Breast epithelium (tissue), 4 donors: ENCODE measurements around the gene TMEM260. TPM values are rescaled to one million over a fixed set of nuclear protein-coding genes. Genes with fewer than 3 reads are reported as not detected.
A peak's percentile ranks its signal among the peaks of the same experiment; 100 is the strongest.

ENCODE experiments used
- DNase-seq, 2 donors: peaks; one replicate each; pipeline ENCODE4 v3.0.0-alpha.2; 2019; ENCODE audit warnings: low spot score in 2 of 2
- H3K27ac ChIP-seq, 2 donors: fragments of 200-600 bp; sonication (generic) in 1 of 2; one replicate each; pipeline ENCODE4 v1.5.1; 2016 to 2019; ENCODE audit warnings: mild to moderate bottlenecking in 1 of 2
- H3K27me3 ChIP-seq, 2 donors: fragments of 200-600 bp; sonication (generic) in 1 of 2; one replicate each; pipeline versions ENCODE4 v1.5.1 to v1.6.0; 2017 to 2019; ENCODE audit warnings: control low read depth in 1 of 2, mild to moderate bottlenecking in 1 of 2
- H3K36me3 ChIP-seq: fragments of 200-600 bp; one replicate; pipeline ENCODE4 v1.5.1; 2019
- H3K4me1 ChIP-seq, 2 donors: fragments of 200-600 bp; sonication (generic); one replicate each; pipeline ENCODE4 v1.5.1; 2016 to 2019; ENCODE audit warnings: control low read depth in 1 of 2
- H3K4me3 ChIP-seq, 3 donors: fragments of 200-600 bp; sonication (generic); 1 replicate in 2 of 3; 2 replicates in 1 of 3; pipeline ENCODE4 v1.5.1; 2016 to 2019; ENCODE audit warnings: mild to moderate bottlenecking in 3 of 3, moderate library complexity in 2 of 3
- H3K9me3 ChIP-seq, 2 donors: fragments of 200-600 bp; sonication (generic) in 1 of 2; one replicate each; pipeline ENCODE4 v1.5.1; 2016 to 2019; ENCODE audit warnings: control low read depth in 1 of 2
- CTCF ChIP-seq, 3 donors: fragments of 450-650 bp; IDR thresholded peaks; one replicate each; pipeline ENCODE4 v1.5.1; 2016 to 2017; ENCODE audit warnings: antibody characterized with exemption in 3 of 3, mild to moderate bottlenecking in 3 of 3, moderate library complexity in 3 of 3
- POLR2A ChIP-seq: fragments of 450-650 bp; IDR thresholded peaks from one replicate; pipeline ENCODE4 v1.6.1; 2016; ENCODE audit warnings: antibody characterized with exemption, mild to moderate bottlenecking, moderate library complexity
- POLR2AphosphoS5 ChIP-seq, 3 donors: sonication (generic); formaldehyde crosslinking; IDR thresholded peaks; one replicate each; pipeline ENCODE4 v1.6.1; 2017; ENCODE audit warnings: antibody characterized with exemption in 3 of 3
- intact Hi-C: fragments of 100-400 bp; cut with DNase I; formaldehyde crosslinking; loops from one replicate; pipeline ENCODE4 v1.15.1; 2023; ENCODE audit warnings: low total_unique reads
- total RNA-seq, 3 donors: library from RNA; depleted of rRNA; stranded (reverse); fragments of >200 nt; gene quantifications; one replicate each; pipeline ENCODE4 v1.1.0, GENCODE V29; 2016

Gene TMEM260
- total RNA-seq, result 10 to 100 TPM; 21.3 to 41.9 (median 26.9) TPM

DNA sequence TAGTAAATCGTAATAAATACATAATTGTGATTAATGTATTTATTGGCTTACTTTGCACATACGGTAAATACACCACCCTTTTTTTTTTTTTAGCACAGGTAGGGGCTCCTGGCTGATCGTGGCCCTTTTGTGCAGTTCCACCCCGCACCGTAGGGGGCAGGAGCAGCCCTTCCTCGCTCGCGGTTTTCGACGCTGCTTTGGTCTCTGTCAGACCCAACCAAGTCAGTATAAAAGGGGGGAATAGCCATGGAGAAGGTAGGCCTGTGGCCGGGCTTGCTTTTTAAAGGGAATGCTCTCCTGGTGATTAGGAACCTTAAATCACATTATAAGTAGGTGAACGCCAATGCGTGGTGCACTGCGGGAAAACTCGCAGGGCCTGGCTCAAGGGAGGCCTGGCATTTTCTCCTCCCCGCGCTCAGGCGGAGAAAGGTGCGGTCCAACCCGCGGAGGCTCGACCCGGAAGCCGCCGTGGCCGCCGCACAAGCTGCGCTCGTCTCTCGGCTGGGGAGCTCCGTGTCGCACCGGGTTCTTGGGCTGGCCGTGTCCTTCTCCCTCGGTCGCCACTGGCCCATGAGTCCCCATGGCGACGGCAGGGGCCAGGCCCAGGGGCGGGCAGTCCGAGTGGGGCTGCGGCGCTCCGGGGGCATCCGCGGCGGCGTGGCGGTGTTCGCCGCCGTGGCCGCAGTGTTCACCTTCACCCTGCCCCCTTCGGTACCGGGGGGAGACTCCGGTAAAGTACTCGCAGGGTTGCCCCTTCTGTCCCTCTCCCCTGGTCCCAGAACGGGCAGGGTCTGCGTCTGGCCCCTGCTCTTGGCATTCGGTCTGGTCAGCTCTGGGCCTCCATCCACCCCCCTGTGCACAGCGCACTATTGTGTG, at the start of gene TMEM260:
Gene TMEM260, plus strand, starts transcription at position 454 of the 876 bp plus-strand sequence. Its CDS starts 117 bp downstream, at position 571.
- Histone ChIP-seq H3K36me3 (no peaks in the 10 kb centered on the region), H3K4me1 (no peaks in the 10 kb centered on the region), H3K27me3 (no peaks in the 10 kb centered on the region), H3K4me3 (peak within 1 kb of the TSS; percentile 90 to 99 (median 95)), H3K27ac (peak within 1 kb of the TSS; percentile 84 to 91), H3K9me3 (no peaks in the 10 kb centered on the region)
- intact Hi-C loops, result no loop called here
- DNase-seq, result peak; percentile 72 to 85
- peak; percentile 73 for TF ChIP-seq POLR2A
- peak; percentile 64 to 88 (median 80) for TF ChIP-seq CTCF (IDR thresholded peaks at IDR 0.05)
- peak; percentile 84 to 92 (median 91) for TF ChIP-seq POLR2AphosphoS5 (IDR thresholded peaks at IDR 0.05)

DNA sequence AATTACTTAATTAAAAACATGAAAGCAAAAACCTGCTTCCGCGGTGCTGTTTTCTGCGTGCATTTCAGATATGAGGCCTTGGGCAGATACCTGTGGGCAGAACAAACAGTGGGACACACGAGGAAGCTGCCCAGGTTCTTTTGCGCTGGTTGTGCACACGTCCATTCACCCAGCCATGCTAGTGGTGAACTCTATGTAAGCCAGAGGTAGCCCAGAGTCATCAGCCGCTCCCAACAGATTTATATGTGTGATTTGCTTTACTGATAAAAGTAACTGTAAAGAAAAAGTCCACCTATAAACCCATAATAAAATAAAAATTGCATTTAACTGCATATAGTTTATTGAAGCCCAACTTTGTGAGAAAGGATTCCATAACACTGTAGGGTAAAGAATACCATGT, 47.1 kb upstream of the TMEM260 start:
- DNase-seq, result no peak
- TF ChIP-seq CTCF (IDR thresholded peaks at IDR 0.05) (no peak), POLR2AphosphoS5 (IDR thresholded peaks at IDR 0.05) (no peak), POLR2A (no peak)

GRCh38 chr14:56534656-56535055, 44.9 kb upstream of the TMEM260 start:
- no peak overlapping the region for H3K4me3 ChIP-seq
- no peaks in the 10 kb centered on the region for H3K4me1 ChIP-seq
- DNase-seq, result no peak
- no peaks in the 10 kb centered on the region for H3K36me3 ChIP-seq
- TF ChIP-seq CTCF (IDR thresholded peaks at IDR 0.05) (no peak), POLR2AphosphoS5 (IDR thresholded peaks at IDR 0.05) (no peak), POLR2A (no peak)
- no peaks in the 10 kb centered on the region for H3K9me3 ChIP-seq
- no peak overlapping the region for H3K27ac ChIP-seq
- intact Hi-C loops, result no loop called here
- H3K27me3 ChIP-seq, result no peaks in the 10 kb centered on the region

More for the DNA sequence above, 47.1 kb upstream of the TMEM260 start:
- intact Hi-C loops, result no loop called here
- no peak overlapping the region for H3K27ac ChIP-seq
- no peaks in the 10 kb centered on the region for H3K36me3 ChIP-seq
- H3K4me3 ChIP-seq, result no peak overlapping the region
- no peaks in the 10 kb centered on the region for H3K4me1 ChIP-seq
- H3K9me3 ChIP-seq, result no peaks in the 10 kb centered on the region
- no peaks in the 10 kb centered on the region for H3K27me3 ChIP-seq

DNA sequence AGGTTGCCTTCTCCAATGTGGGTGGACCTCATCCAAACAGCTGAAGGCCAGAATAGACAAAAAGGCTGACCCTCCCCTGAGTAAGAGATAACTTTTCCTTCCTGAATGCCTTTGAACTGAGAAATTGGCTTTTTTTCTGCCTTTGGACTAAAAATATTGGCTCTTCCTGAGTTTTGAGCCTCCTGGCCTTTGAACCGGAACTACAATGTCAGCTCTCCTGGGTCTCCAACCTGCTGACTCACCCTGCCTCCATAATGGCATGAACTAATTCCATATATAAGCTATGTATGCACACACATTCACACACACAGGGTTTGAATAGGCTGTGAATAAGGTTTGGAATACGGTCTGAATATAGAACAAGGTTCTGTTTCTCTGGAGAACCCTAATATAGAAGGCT, 39.7 kb upstream of the TMEM260 start:
- no peaks in the 10 kb centered on the region for H3K9me3 ChIP-seq
- intact Hi-C loops, result no loop called here
- no peaks in the 10 kb centered on the region for H3K27me3 ChIP-seq
- DNase-seq, result no peak
- H3K36me3 ChIP-seq, result no peaks in the 10 kb centered on the region
- no peak overlapping the region for H3K27ac ChIP-seq
- TF ChIP-seq POLR2A (no peak), POLR2AphosphoS5 (IDR thresholded peaks at IDR 0.05) (no peak), CTCF (IDR thresholded peaks at IDR 0.05) (no peak)
- H3K4me3 ChIP-seq, result no peak overlapping the region
- H3K4me1 ChIP-seq, result no peaks in the 10 kb centered on the region

GRCh38 chr14:56543436-56543835, 36.2 kb upstream of the TMEM260 start:
- H3K4me3 ChIP-seq, result no peak overlapping the region
- no peaks in the 10 kb centered on the region for H3K27me3 ChIP-seq
- no peak overlapping the region for H3K27ac ChIP-seq
- H3K9me3 ChIP-seq, result no peaks in the 10 kb centered on the region
- DNase-seq, result no peak
- no peaks in the 10 kb centered on the region for H3K4me1 ChIP-seq
- TF ChIP-seq CTCF (IDR thresholded peaks at IDR 0.05) (no peak), POLR2AphosphoS5 (IDR thresholded peaks at IDR 0.05) (no peak), POLR2A (no peak)
- no peaks in the 10 kb centered on the region for H3K36me3 ChIP-seq
- intact Hi-C loops, result no loop called here
